PC-3 (cell line): Measurements from ENCODE around the gene ECEL1. TPM values are rescaled to one million over a fixed set of nuclear protein-coding genes. Genes with fewer than 3 reads are reported as not detected.

ENCODE experiments used
- ATAC-seq: fragments of 200-7000 bp; cut with Tn5 transposase; 2 replicates; pipeline ENCODE4 v1.9.1; 2020; ENCODE audit warnings: mild to moderate bottlenecking, moderate library complexity
- BruUV-seq: library from RNA; stranded (reverse); fragments of 400-500 nt; replicated peaks from 2 replicates; lab custom pipeline; 2021; lab: Mats Ljungman, UMichigan
- CTCF ChIA-PET: fragments of 300-600 bp; sonication (Branson Sonifier 250); formaldehyde crosslinking; loops from one replicate; lab custom pipeline; 2022; ENCODE audit warnings: antibody characterized with exemption; lab: Charles Lee
- POLR2A ChIA-PET: fragments of 300-600 bp; sonication (Branson Sonifier 250); formaldehyde crosslinking; loops from one replicate; lab custom pipeline; 2022; ENCODE audit warnings: antibody characterized with exemption; ENCODE audit not compliant: unreplicated experiment; lab: Charles Lee
- DNase-seq: peaks from one replicate; pipeline ENCODE4 v3.0.0-alpha.2; 2015
- H2AFZ ChIP-seq: fragments of 300-600 bp; sonication (generic); 2 replicates; pipeline ENCODE4 v1.6.0; 2016; ENCODE audit warnings: antibody characterized with exemption, low read length
- H3F3A ChIP-seq: fragments of 300-600 bp; sonication (generic); one replicate; pipeline ENCODE4 v1.6.0; 2017; ENCODE audit warnings: antibody characterized with exemption, low read length, control low read depth, mild to moderate bottlenecking; ENCODE audit not compliant: unreplicated experiment
- H3K27ac ChIP-seq: fragments of 300-600 bp; sonication (generic); 2 replicates; pipeline ENCODE4 v1.5.1; 2016; ENCODE audit warnings: mild to moderate bottlenecking, low read length
- H3K27me3 ChIP-seq: fragments of 300-600 bp; sonication (generic); 2 replicates; pipeline ENCODE4 v1.6.1; 2016; ENCODE audit warnings: low read length, mixed read lengths
- H3K36me3 ChIP-seq: fragments of 300-600 bp; sonication (generic); 2 replicates; pipeline ENCODE4 v1.6.1; 2016; ENCODE audit warnings: low read depth, mixed run types, low read length, mixed read lengths
- H3K4me1 ChIP-seq: fragments of 300-600 bp; sonication (generic); 2 replicates; pipeline ENCODE4 v1.5.1; 2016; ENCODE audit warnings: low read length; ENCODE audit not compliant: insufficient read depth
- H3K4me2 ChIP-seq: fragments of 300-600 bp; sonication (generic); 2 replicates; pipeline ENCODE4 v1.6.0; 2016; ENCODE audit warnings: low read length
- H3K4me3 ChIP-seq: fragments of 300-600 bp; sonication (generic); 2 replicates; pipeline ENCODE4 v1.5.1; 2016; ENCODE audit warnings: mild to moderate bottlenecking, low read length, mixed read lengths
- H3K79me2 ChIP-seq: fragments of 300-600 bp; sonication (generic); 2 replicates; pipeline ENCODE4 v1.6.1; 2017; ENCODE audit warnings: low read length, mixed read lengths
- H3K9ac ChIP-seq: fragments of 300-600 bp; sonication (generic); 2 replicates; pipeline ENCODE4 v1.6.0; 2016; ENCODE audit warnings: mild to moderate bottlenecking, low read length
- H3K9me2 ChIP-seq: fragments of 300-600 bp; sonication (generic); replicated peaks from 2 replicates; pipeline ENCODE4 v1.6.1; 2016; ENCODE audit warnings: mixed run types, low read length, mixed read lengths
- H3K9me3 ChIP-seq: fragments of 300-600 bp; sonication (generic); 2 replicates; pipeline ENCODE4 v1.6.1; 2016; ENCODE audit warnings: low read length, mixed read lengths
- H4K20me1 ChIP-seq: fragments of 300-600 bp; sonication (generic); 2 replicates; pipeline ENCODE4 v1.6.1; 2016; ENCODE audit warnings: low read length, mixed read lengths
- EZH2 ChIP-seq: fragments of 300-600 bp; sonication (generic); IDR thresholded peaks from one replicate; pipeline ENCODE4 v1.6.1; 2017; ENCODE audit warnings: antibody characterized with exemption, mild to moderate bottlenecking, low read length; ENCODE audit not compliant: unreplicated experiment
- EZH2phosphoT487 ChIP-seq: fragments of 300-600 bp; sonication (generic); IDR thresholded peaks from 2 replicates; pipeline ENCODE4 v1.6.1; 2018; ENCODE audit warnings: mild to moderate bottlenecking, antibody characterized with exemption, low read length, borderline replicate concordance
- intact Hi-C: fragments of 100-400 bp; cut with micrococcal nuclease; formaldehyde crosslinking; loops from 2 replicates; pipeline ENCODE4 v1.9.0; 2023
- total RNA-seq: library from RNA; depleted of rRNA; stranded (reverse); fragments of >200 nt; gene quantifications from 2 replicates; pipeline ENCODE4 v1.2.3, GENCODE V29; 2014
- TF ChIP-seq, protein P1 (sequence below): fragments of 300-600 bp; sonication (generic); conservative IDR thresholded peaks from 2 replicates; pipeline ENCODE4 v1.5.1; 2017; ENCODE audit warnings: antibody characterized with exemption, low read depth, mild to moderate bottlenecking, low read length

ECEL1 gene
- total RNA-seq, 1 experiment from 2014 or later, result not detected

DNA sequence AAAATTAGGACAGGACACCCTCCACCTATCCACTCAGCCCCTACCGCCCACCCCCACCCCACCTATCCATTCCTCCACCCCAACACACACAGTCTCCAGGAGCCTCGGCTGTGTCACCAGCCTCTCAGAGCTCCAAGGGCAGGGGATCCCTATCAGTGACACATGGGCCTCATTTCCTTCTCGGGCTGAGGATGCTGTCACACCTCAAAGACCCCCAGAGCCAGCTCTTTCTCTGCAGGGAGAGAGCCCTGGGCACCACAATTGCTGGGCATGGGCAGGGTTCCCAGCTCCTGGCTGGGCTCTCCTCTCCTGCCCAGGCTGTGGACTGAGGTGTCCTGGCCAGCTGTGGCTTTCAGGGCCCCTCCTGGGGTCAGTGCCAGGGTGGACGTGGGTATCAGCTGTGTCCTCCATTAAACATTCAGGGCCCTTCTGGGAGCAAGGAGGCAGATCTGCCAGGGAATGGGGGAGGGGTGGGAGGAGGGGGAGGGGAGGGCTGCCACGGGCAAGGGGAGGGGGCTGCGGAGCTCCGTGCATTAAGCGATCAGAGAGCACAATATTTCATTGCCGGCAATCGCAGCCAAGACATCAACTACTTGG lies 14.3 kb upstream of the ECEL1 start:
- peaks cover 23% of the 10 kb centered on the region for H3K27me3 ChIP-seq

DNA sequence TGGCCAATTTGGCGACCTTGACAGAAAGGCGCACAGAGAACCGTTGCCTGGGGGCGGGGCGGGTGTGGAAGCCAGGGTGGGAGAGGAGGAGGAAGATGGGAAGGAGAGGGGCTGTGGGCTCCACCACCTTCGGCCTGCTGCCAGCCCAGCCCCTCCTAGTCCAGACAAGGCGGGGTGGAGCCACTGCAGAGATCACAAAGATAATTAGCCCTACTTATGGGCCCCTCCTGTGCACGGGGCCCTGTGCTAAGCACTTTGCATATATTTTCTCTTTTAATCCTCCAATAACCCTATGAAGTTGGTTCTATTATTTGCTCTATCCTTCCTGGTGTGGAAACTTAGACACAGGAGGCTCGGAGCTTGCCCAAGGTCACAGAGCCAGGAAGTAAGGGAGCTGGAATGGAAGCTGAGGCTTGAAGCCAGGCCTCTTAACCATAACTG lies 13.7 kb upstream of the ECEL1 start:
- no peaks in the 10 kb centered on the region for H4K20me1 ChIP-seq
- H3K4me2 ChIP-seq, result no peak overlapping the region
- no peaks in the 10 kb centered on the region for H3K9me3 ChIP-seq
- H3K9me2 ChIP-seq, result no peaks in the 10 kb centered on the region
- no TSS peak for BruUV-seq
- CTCF ChIA-PET, result no interaction called here
- no peaks in the 10 kb centered on the region for H3K79me2 ChIP-seq
- H3K4me3 ChIP-seq, result no peak overlapping the region
- TF ChIP-seq, protein P1, sequence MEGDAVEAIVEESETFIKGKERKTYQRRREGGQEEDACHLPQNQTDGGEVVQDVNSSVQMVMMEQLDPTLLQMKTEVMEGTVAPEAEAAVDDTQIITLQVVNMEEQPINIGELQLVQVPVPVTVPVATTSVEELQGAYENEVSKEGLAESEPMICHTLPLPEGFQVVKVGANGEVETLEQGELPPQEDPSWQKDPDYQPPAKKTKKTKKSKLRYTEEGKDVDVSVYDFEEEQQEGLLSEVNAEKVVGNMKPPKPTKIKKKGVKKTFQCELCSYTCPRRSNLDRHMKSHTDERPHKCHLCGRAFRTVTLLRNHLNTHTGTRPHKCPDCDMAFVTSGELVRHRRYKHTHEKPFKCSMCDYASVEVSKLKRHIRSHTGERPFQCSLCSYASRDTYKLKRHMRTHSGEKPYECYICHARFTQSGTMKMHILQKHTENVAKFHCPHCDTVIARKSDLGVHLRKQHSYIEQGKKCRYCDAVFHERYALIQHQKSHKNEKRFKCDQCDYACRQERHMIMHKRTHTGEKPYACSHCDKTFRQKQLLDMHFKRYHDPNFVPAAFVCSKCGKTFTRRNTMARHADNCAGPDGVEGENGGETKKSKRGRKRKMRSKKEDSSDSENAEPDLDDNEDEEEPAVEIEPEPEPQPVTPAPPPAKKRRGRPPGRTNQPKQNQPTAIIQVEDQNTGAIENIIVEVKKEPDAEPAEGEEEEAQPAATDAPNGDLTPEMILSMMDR, result no peak
- no peak for TF ChIP-seq EZH2
- TF ChIP-seq EZH2phosphoT487, result no peak
- H3K4me1 ChIP-seq, result no peaks in the 10 kb centered on the region
- H3K36me3 ChIP-seq, result no peaks in the 10 kb centered on the region
- no peak overlapping the region for H2AFZ ChIP-seq
- DNase-seq, result no peak
- no peak for ATAC-seq
- peaks cover 23% of the 10 kb centered on the region for H3K27me3 ChIP-seq
- POLR2A ChIA-PET, result no interaction called here
- no peaks in the 10 kb centered on the region for H3F3A ChIP-seq
- intact Hi-C loops, result no loop called here
- no peak overlapping the region for H3K9ac ChIP-seq
- no peak overlapping the region for H3K27ac ChIP-seq

More for the DNA sequence above, 14.3 kb upstream of the ECEL1 start:
- BruUV-seq, result no TSS peak
- Histone ChIP-seq H3F3A (no peaks in the 10 kb centered on the region), H3K79me2 (no peaks in the 10 kb centered on the region), H4K20me1 (no peaks in the 10 kb centered on the region), H3K27ac (no peak overlapping the region), H3K36me3 (no peaks in the 10 kb centered on the region), H3K9ac (no peak overlapping the region), H3K4me3 (no peak overlapping the region), H3K9me3 (no peaks in the 10 kb centered on the region), H3K4me1 (no peaks in the 10 kb centered on the region), H3K4me2 (no peak overlapping the region), H3K9me2 (no peaks in the 10 kb centered on the region), H2AFZ (no peak overlapping the region)
- ChIA-PET CTCF (no interaction called here), POLR2A (no interaction called here)
- intact Hi-C loops, result no loop called here
- TF ChIP-seq, protein P1, result no peak
- TF ChIP-seq EZH2phosphoT487, result no peak
- no peak for TF ChIP-seq EZH2
- ATAC-seq (no peak), DNase-seq (no peak)

DNA sequence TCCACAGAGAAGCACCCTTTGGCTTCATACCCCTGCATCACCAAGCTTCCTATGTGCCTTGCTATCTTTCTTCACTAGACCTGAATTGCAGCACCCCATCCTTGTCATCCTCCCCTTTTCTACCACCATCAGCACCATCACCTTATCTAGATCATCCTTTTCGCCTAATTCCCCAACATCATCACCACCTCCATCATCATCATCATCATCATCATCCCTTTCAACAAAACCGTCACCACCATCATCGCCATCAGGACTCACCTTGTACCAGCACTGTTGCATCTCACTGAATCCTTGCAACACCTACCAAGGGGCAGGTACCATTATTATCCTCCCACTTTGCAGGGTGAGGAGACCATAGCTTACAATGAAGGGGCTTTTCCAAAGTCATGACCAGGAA lies 10.8 kb upstream of the ECEL1 start:
- no peaks in the 10 kb centered on the region for H3K9me2 ChIP-seq
- no peak overlapping the region for H3K9ac ChIP-seq
- no peak for TF ChIP-seq EZH2
- TF ChIP-seq EZH2phosphoT487, result no peak
- TF ChIP-seq, protein P1, result no peak
- no peaks in the 10 kb centered on the region for H3K79me2 ChIP-seq
- BruUV-seq, result no TSS peak
- no peaks in the 10 kb centered on the region for H4K20me1 ChIP-seq
- peaks cover 6% of the 10 kb centered on the region for H3K27me3 ChIP-seq
- H2AFZ ChIP-seq, result no peak overlapping the region
- intact Hi-C loops, result no loop called here
- no peaks in the 10 kb centered on the region for H3K9me3 ChIP-seq
- H3K36me3 ChIP-seq, result no peaks in the 10 kb centered on the region
- no peak for ATAC-seq
- CTCF ChIA-PET, result no interaction called here
- H3K4me2 ChIP-seq, result no peak overlapping the region
- POLR2A ChIA-PET, result no interaction called here
- H3K4me3 ChIP-seq, result no peak overlapping the region
- no peaks in the 10 kb centered on the region for H3K4me1 ChIP-seq
- H3K27ac ChIP-seq, result no peak overlapping the region
- no peak for DNase-seq
- H3F3A ChIP-seq, result no peaks in the 10 kb centered on the region
